Head of caudate nucleus (tissue), 42 donors: ENCODE results near the gene KCNK18.

ENCODE experiments used
- DNase-seq, 42 donors: peaks; one replicate each; pipeline versions ENCODE4 v3.0.0 to v3.0.0-alpha.2; 2020 to 2021; ENCODE audit warnings: mixed read lengths in 7 of 42
- intact Hi-C: fragments of 100-400 bp; cut with DNase I; formaldehyde crosslinking; loops from one replicate; pipeline ENCODE4 v1.15.0; 2022

Gene KCNK18

GRCh38 chr10:117240621-117241529, 43.6 kb downstream of the KCNK18 start, which contains the start of gene SLC18A2:
Gene SLC18A2 (plus strand): TSS chr10:117241114. CDS start chr10:117241694, 580 bp downstream.
- DNase-seq = no peak
- intact Hi-C loops = no loop called here

- intact Hi-C loops = no loop called here
Observed at GRCh38 chr10:117241541-117242462, 44.5 kb downstream of the KCNK18 start.

GRCh38 chr10:117242463-117242832, 45.2 kb downstream of the KCNK18 start:
- DNase-seq = no peak
- intact Hi-C loops = no loop called here

More at GRCh38 chr10:117241541-117242462, 44.5 kb downstream of the KCNK18 start:
- peak in 1 of 42 donors; percentile 9 for DNase-seq

- intact Hi-C loops = no loop called here
- DNase-seq = no peak
Observed at GRCh38 chr10:117246997-117247671, 49.8 kb downstream of the KCNK18 start.

- intact Hi-C loops = no loop called here
- no peak for DNase-seq
Observed at GRCh38 chr10:117248750-117249465, 51.6 kb downstream of the KCNK18 start.

- no peak for DNase-seq
- intact Hi-C loops = no loop called here
Observed at GRCh38 chr10:117249493-117250093, 52.3 kb downstream of the KCNK18 start.

- no peak for DNase-seq
- intact Hi-C loops = no loop called here
Observed at GRCh38 chr10:117250411-117250810, 53.1 kb downstream of the KCNK18 start.

- intact Hi-C loops = no loop called here
- DNase-seq = no peak
Observed at GRCh38 chr10:117253908-117254307, 56.6 kb downstream of the KCNK18 start.

- intact Hi-C loops = no loop called here
- DNase-seq = no peak
Observed at GRCh38 chr10:117254338-117254737, 57.0 kb downstream of the KCNK18 start.

- DNase-seq = no peak
- intact Hi-C loops = no loop called here
Observed at GRCh38 chr10:117254774-117255735, 57.8 kb downstream of the KCNK18 start.

- intact Hi-C loops = no loop called here
- DNase-seq = no peak
Observed at GRCh38 chr10:117255835-117256460, 58.7 kb downstream of the KCNK18 start.

GRCh38 chr10:117256910-117257309, 59.6 kb downstream of the KCNK18 start:
- intact Hi-C loops = no loop called here

GRCh38 chr10:117257721-117258120, 60.4 kb downstream of the KCNK18 start:
- intact Hi-C loops = no loop called here
- DNase-seq = peak in 1 of 42 donors; percentile 29

More at GRCh38 chr10:117256910-117257309, 59.6 kb downstream of the KCNK18 start:
- DNase-seq = no peak

GRCh38 chr10:117259279-117259678, 62.0 kb downstream of the KCNK18 start:
- no peak for DNase-seq
- intact Hi-C loops = no loop called here
